ENCODE measurements around the gene TULP3.
A peak's percentile ranks its signal among the peaks of the same experiment; 100 is the strongest.

TULP3 gene

DNA sequence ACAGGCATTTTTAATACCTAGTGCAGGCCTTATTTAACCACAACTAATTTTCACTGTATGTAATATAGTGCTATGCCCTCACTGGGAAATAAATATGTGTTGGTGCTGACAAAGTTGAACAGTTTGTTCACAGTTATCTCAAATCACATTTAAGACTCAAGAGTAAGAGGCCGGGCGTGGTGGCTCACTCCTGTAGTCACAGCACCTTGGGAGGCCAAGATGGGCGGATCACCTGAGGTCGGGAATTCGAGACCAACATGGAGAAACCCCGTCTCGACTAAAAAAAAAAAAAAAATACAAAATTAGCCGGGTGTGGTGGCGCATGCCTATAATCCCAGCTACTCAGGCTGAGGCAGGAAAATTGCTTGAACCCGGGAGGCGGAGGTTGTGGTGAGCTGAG lies 45.6 kb downstream of the TULP3 start:
- DNase-seq: no peak

DNA sequence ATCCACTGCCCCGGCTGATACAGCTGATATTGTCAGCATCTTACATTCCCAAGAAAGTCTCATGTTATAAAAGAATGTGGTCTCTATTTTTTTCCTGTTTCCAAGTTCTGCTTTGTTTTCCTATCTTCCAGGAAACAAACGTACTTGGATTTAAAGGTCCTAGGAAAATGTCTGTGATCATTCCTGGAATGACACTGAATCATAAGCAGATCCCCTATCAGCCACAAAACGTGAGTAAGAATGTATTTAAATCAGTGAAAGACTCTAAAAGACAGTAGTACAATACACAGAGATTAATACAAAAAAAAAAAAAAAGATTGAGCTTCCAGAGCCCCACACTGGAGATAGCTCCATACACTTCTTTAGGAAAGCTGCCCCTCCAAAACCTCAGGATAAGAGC lies 46.8 kb downstream of the TULP3 start:
- no peak for DNase-seq

DNA sequence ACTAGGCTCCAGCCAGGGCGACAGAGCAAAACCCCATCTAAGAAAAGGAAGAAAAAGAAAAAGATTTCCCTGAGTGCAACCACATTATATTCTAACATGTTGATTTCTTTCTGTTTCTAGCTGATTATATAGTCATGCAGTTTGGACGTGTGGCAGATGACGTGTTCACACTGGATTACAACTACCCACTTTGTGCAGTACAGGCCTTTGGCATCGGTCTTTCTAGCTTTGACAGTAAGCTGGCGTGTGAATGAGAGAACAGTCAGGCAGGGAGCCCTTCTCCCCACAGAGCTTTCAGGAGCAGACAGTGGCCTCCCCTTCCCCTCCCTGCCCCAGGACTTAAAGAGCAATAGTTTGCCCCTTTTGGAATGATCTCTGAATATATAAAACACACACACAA lies 48.5 kb downstream of the TULP3 start:
- no peak for DNase-seq

DNA sequence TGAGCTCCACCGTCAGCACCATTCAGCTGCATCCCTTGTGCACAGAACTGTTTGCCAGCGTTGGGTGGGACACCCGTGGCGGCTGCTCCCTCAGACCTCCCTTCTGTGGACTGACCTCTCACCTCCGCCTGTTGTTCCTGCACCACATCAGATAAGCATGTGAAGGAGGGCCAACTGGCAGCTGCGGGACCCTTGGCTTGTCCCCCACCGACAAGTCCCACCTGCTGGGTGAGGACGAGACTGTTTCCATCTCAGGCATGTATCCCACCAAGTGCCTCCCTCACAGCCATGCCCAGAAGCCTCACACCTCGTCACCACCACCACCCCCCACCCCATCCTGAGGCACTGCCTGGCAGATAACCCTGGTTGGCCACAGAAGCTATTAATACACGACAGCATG lies 49.9 kb downstream of the TULP3 start:
- no peak for DNase-seq

DNA sequence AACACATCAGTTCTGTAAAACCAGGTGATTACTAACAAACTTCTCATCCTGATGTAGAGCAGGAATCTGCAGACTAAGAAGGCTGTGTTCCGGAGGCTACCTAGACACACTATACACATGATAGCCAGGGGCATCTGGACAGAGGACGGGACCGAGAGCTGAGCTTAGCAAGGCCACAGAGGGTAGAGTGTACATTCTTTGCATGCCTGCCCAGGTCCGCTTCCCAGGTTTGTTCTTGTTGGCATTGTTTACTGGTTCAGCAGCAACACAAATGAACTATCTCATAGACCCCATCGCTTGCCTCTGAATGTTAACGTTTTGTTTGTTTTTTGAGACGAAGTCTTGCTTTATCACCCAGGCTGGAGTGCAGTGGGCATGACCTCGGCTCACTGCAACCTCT lies 50.8 kb downstream of the TULP3 start:
- no peak for DNase-seq

DNA sequence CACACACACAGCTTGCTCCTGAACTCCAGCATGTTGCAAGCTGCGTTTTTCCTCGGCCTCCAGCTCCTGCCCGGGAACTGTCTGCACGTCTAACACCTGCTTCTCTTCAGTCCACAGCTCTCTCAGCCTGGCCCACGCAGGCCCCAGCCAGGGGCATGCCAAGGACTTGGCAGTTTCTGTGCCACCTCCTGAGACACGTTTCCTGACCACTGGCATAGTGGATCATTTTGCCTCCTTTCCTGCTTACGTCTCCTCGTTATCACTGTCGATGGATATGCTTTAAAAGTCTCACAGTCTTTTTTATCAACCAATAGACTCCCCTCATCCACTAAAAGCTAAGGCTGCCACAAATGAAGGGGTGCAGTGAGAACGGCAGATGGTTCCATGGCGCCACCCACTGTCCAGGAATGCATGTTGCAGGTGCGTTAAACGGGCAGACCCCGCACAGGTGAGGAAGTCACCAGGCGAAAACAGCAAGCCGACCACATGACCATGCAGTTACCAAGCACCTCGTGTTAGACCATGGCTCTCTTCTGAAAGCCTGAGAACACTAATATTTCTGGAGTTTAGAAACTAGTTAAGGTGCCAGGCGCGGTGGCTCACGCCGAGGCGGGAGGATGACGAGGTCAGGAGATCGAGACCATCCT lies 53.8 kb downstream of the TULP3 start:
- DNase-seq: peak; percentile 8

DNA sequence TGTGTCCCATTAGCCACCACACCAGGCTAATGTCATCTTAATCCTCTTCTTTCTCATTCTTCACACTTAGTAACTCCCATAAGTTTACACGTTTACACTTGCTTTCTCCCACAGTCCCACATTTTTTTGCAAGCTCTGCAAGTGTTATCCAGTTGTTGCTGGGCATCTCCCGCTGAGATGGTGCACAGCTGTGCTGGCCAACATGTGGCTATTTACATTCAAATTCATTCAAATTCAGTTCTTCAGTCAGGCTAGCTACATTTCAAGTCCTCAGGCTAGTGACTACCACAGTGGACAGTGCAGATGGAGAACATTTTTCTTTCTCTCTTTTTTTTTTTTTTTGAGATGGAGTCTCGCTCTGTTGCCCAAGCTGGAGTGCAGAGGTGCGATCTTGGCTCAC lies 58.7 kb downstream of the TULP3 start:
- no peak for DNase-seq

DNA sequence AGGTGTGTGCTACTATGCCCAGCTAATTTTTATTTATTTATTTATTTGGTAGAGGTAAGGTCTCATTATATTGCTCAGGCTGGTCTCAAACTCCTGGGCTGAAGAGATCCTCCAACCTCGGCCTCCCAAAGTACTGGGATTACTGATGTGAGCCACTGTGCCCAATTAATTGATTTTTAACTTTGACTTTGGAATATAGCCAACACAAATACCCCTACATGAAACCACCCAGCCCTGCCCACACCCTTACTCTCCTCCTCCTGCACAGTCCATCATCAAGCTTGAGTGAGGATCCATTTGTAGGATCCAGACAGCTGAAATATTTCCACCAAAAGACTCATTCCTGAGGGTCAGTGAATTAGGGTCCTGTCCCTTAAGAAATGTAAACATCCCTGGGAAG lies 65.2 kb downstream of the TULP3 start:
- DNase-seq: no peak

DNA sequence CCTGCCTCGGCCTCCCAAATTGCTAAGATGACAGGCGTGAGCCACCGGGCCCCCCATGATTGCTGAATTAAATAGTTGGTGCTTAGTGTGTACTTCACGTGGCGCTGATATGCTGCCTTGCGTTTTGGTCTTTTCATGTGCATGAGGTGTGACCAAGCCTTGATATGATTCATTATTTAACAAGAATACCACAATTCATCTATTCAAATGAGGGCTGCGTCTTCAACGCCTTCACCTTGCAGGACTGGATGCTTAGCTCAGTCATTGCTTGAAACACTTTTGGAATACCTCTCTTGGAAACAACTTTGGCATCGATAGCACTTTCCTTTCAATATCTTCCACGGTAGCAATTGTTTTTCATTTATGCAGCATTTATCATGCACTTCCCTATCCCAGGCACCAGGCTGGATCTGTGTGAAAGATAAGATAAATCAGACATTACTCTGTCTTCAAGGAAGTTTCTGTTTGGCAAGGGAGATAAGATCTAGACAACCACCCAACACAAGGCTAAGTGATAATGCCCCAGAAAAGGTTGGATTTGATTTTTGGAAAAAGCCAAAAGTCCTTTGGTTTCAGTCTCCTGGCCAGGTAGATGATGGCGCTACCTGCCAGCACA lies 67.2 kb downstream of the TULP3 start:
- no peak for DNase-seq

DNA sequence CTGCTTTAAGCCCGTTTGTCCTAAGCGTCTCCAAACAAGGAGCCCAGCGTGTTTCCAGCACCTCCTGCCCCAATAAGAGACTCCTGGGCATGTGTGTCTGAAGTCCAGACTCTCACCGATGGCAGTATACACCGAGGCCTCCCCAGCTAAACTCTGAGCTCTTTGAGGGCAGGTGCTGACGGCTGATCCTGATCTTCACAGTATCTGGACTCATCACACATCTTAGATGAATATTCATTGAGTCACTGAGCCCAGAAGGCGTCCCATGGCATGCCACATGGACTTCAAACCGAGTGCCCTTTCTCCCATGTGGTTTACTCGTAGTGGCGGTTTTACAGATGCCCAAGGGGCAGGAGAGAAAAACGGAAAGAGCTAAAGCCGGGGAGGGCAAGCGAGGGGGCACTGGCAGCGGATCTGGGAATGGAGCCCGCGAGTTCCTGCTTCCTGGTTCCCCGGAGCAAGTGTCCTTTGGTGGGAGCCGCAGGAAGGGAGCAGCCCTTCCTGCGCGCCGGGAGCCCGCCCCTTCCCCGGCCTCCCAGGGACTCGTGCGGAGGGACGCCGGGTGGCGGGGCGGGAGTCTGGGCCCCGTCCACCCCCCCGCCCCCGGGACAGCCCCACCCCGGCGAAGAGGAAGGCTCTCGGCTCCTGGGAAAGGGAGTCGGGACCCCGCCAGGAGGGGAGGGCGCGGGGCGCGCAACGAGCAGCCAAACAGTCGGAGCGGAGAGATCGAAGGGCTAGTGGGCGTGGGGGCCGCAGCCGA lies 67.9 kb downstream of the TULP3 start:
- no peak for DNase-seq

DNA sequence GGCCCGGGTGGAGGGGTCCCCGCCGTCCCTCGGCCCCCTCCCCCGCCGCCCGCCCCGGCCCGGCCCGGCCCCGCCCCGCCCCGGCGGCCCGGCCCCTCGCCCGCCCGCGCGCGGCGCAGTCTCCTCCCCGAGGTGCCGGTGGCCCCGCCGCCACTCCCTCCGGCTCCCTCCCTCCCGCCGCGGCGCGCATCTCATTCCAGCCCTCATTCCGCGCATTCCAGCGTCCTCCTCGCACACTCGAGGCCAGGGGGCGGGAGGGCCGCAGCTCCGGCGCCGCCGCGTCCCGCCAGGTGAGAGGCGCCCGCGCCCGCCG lies 68.5 kb downstream of the TULP3 start, which contains the start of gene TEAD4:
TSS of gene TEAD4 (plus strand) at position 206 of the 313 bp plus-strand sequence.
- peak; percentile 17 for DNase-seq

DNA sequence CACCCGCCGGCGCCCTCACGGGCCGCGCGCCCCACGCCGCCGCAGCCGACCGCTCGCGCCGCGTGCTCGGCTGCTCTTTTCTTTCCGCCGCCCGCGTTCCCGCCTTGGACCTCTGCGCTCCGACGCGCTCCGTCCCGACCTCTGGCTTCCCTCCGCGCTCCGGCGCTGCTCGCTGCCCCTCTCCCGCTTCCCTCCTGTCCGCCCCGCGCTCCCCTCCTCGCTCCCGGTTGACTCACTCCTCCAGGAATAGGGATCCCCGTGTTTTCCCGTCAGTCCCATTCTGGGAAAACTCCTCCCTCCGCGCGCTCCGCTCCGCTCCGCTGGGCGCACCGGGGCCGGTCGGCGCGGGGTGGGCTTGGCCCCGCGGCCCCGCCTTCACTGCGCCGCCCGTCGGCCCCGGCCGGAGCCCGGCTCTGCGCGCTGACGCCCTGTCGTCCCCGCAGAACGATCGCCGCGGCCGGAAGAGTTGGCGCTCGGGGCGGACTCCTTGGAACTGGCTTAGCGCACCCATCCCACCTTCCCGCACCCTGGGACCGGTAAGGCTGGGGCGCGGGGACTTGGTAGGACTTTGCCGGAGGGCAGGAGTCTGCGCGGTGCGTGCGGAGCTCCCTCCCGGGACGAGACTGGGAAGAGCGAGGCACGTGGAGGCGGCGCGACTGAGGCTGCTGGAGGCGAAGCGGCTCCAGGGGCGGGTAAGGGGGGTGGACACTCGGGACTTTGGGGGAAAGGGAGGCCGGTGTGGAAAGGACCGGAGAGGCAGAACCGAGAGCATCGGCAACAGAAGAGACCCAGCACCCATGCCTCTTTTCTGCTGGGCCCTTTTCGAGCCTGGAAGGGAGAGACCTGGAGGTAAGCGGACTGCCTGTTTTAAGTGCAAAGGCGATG lies 69.1 kb downstream of the TULP3 start:
- DNase-seq: peak; percentile 9

DNA sequence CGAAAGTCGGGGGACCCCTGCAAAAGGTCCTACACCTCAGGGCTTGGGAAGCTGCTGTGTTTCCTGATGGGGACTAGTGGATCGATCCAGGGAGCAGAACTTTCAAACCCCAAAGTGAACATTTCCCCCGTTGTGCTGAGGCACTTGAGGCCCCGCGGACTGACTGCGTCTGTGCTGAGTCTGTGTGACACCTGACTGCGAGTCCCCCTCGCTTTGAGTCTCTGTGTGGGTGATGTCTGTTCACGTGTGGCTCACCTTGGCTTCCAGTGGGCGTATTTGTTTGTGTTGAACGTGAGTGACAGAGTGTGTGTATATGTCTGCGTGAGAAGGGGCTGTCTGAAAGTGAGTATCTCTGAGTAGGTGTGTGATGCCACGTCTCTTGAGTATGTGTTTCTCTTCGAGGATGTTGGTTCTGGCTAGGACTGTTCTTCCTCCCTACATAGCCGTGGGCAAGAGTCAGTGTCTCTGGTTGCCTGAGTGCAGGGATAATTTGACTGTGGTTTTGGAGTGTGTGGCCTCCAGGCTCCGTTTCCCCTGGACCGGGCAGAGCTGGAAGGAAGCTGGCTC lies 69.8 kb downstream of the TULP3 start:
- no peak for DNase-seq

DNA sequence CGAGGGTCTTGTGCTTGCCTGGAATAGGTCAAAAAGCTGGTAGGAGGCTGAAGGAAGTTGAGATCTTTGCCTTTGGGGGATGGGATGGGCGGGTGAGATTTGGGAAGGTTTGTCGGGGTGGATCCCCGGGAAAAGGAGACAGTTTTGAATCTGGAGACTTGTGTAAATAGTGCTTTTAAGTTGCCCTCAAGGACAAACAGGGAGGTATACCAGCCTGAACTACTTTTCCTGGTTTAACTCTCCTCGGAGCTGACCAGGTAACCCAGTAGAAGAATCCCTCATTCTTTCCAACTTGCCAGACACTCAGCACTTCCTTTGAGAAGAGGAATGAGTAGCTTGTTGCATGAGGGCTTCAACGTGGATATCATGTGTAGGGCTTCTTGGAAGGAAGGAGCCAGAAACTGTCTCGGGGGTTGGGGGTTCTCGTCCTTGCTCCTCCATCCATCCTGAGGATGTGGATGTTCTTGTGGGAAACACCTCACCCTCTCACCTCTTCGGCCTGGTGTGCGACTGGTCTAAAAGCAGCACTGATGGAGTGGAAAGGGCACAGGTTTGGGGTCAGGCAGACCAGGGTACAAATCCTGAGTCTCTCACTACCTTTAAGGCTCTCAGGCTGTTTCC lies 70.4 kb downstream of the TULP3 start:
- no peak for DNase-seq

DNA sequence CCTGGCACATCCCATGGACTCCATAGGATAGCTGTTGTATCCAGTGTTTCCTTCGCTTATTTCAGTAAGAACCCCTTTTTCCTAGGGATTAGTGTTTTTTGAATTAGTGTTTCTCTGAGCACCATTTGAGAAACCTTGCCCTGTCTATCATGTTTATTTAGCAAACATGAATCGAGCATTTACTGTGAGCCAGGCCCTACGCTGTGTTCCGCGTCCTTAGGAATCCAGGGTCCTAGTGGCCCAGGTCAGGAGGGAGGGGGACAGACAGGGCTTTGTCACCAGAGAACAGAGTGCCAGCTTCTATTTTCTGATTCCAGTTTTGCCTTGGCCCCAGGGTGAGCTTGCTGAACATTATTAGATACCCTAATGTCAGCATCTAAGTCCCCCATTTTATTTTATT lies 71.0 kb downstream of the TULP3 start:
- no peak for DNase-seq

DNA sequence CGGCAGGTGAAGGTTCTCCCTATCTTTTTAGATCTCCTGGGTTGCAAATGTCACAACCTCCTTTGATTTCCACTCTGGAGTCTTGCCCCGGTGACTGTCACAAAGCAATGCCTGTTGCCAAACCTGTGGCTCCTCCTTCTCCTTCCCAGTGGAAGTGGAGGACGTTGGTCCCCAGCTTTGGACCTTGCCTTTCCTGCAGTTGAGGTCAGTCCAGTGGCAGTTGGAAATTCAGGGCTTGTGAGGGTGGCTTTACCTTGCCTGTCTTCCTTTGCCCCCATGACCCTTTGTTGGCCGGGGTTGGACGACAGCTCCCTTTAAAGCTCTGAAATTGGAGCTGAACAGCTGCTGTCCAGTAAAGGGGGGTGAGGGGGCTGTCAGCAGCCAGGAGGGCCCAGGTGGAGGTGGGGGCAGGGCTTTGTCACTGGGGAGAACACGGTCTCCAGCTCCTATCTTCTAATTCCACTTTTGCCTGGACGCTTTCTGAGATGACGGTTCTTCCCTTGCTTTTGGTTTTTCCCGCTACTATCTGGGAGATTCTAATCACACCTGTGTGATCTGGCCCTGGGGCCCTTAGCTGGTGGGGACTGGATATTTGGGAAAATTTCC lies 72.6 kb downstream of the TULP3 start:
- no peak for DNase-seq

DNA sequence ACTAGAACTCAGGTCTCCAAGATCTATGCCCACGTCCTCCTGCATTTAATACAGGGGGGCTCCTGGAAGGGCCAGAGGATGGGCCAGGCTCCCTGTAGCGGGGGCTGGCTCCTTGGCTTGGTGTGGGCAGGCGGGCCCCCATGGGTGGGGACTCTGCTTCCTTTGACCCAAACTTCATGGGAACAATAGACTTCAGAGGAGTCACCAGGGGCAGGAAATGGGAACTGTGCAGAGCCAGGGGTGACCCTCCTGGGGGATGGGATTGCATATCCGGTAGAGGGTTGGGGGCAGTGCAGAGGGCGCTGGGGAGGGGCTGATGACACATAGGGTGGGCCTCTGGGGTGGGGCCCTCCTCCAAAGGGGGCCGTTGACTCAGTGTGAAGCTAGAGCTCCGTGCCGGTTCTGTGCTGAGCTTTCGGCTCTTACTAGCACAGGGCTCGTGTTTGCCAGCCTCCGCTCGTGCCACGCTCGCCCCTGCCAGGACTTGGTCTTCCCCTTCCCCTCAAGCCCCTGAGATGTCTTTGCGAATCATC lies 73.1 kb downstream of the TULP3 start:
- DNase-seq: no peak

DNA sequence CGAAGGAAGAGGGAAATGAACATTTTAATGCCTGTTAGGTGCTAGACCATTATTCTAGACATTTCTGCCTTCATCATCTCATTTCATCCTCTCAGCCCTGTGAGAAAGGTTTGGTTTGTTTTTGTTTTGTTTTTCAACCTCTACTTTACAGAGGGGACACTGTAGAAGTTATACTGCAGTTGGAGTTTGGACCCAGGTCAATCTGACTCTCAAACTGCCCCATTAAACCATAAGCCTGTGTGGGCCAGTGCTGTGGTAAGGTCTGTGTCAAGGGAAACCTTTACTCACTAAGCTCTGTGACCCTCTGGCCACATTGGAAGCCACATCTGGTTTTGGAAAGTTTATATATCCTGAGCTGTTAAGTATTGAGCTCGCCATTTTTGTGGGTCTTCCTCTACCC lies 77.0 kb downstream of the TULP3 start:
- no peak for DNase-seq

DNA sequence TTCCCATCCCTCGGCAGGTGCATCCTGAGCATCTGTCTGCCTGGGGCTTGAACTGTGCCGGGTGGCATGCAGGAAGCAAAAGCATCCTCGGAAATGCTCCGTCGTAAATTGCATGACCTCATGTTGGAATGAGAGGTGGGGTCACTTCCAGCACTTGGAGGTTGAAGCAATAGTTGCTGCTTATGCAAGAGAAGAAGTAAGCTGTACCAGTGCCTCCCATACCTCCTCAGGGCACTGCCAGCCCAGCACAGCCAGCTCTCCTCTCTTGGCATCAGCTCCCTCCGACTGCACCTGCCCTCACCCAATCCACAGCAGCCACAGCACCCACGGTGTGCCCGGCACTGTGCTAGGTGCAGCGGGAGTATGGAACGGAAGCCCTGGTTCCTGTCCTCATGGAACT lies 80.1 kb downstream of the TULP3 start:
- DNase-seq: no peak

DNA sequence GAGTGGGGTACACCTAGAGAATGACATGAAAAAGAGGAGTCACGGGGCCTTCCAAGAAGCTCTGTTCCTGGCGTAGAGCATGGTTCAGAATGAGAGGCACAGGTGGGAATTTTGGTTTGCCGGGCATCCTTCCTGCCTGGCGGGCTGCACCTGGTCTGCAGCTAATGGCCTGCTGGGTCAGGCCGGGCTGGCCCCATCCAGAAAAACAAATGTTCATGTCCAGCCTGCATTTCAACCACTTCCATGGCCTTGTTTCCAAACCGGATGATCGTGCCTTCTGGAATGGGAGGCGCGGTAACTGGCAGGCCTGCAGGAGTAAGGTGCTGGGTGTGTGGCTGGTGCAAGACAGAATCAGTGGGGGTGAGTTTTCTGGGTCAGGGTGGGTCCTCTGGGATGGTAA lies 82.9 kb downstream of the TULP3 start:
- DNase-seq: no peak

DNA sequence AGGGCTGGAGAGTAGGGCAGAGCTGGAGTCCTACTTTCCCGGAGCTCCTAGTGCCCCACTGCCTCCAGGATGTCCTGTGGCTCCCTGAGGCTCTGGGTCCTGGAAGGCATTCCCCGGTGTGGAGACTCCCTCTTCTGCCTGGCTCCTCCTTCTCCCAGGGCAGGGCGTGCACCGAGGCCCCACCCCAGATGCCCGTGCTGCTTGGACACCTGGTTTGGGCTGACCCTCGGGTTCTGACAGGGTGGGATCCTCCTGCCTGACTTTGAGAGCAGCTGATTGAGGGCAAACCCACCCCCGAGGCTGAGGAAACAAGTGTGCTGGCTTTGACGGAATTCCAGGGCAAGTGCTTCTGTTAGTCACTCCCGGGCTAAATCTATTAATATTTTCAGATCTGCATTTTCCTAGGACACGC lies 83.9 kb downstream of the TULP3 start:
- no peak for DNase-seq

DNA sequence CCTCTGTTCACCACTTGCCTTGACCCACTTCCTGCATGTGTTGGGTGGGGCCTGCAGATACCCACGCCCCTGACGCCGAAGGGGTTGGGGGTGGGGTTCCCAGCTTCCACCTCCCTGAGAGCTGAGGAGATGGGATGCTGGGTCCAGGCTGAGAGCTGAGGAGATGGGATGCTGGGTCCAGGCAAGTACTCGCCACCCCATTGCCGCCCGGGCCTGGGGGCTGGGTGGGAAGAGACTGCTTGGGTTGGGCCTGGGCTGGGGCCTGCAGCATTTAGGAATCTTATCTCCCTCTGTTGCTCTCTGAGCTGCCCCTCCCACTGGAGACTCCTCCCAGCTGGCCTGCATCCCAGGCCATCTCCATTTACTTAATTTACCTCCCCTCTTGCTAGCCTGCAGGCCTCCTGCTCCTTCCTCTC lies 85.9 kb downstream of the TULP3 start:
- DNase-seq: no peak
